Pancreas (tissue), 10 donors: Measurements from ENCODE around the gene RNF8. TPM values are rescaled to one million over a fixed set of nuclear protein-coding genes. Genes with fewer than 3 reads are reported as not detected.
A peak's percentile ranks its signal among the peaks of the same experiment; 100 is the strongest.

ENCODE experiments used
- ATAC-seq, 4 donors: fragments of 200-7000 bp; cut with Tn5 transposase; one replicate each; pipeline versions ENCODE4 v1.8.0 to v1.9.1; 2020; ENCODE audit warnings: mild to moderate bottlenecking in 4 of 4, moderate library complexity in 4 of 4
- DNase-seq, 6 donors: peaks; one replicate each; pipeline ENCODE4 v3.0.0-alpha.2; 2020
- FAIRE-seq: peaks from 2 replicates; lab custom pipeline; 2012; peaks lifted over from hg19 to GRCh38; lab: Jason Lieb, UNC
- H3K27ac ChIP-seq, 4 donors: fragments of 200-600 bp; sonication (generic); 1 replicate in 3 of 4; 2 replicates in 1 of 4; pipeline versions ENCODE4 v1.5.0 to v1.8.0; 2020
- H3K27me3 ChIP-seq, 4 donors: fragments of 200-600 bp; one replicate each; pipeline ENCODE4 v1.8.0; 2021
- H3K36me3 ChIP-seq, 3 donors: fragments of 200-600 bp; sonication (generic) in 1 of 3; one replicate each; pipeline versions ENCODE4 v1.5.0 to v1.8.0; 2020 to 2021
- H3K4me1 ChIP-seq, 3 donors: fragments of 200-600 bp; one replicate each; pipeline ENCODE4 v1.8.0; 2021
- H3K4me3 ChIP-seq, 4 donors: fragments of 200-600 bp; sonication (generic) in 2 of 4; one replicate each; pipeline versions ENCODE4 v1.5.0 to v1.8.0; 2020 to 2021
- H3K9me3 ChIP-seq, 4 donors: fragments of 200-600 bp; one replicate each; pipeline ENCODE4 v1.8.0; 2021
- WGBS, 2 donors: extraction: QIAGEN DNeasy Blood & Tissue Kit; methylation state at CpG; one replicate each; pipeline ENCODE4 v1.1.7; 2013; 5-methylcytosine and 5-hydroxymethylcytosine counted together
- intact Hi-C, 3 donors: fragments of 100-400 bp; cut with DNase I; formaldehyde crosslinking; loops; one replicate each; pipeline versions ENCODE4 v1.11.1 to v1.14.2; 2022
- polyA plus RNA-seq, 2 donors: library from polyadenylated mRNA; stranded (reverse); fragments of 200-250 nt; gene quantifications; one replicate each; pipeline ENCODE4 v1.2.3, GENCODE V29; 2013
- total RNA-seq, 6 donors: library from RNA; stranded (reverse); fragmentation: NEBNext Ultra II Directional in 4 of 6; extraction: Animal tissue kit (Norgen Biotek cat#: 25700) in 4 of 6; gene quantifications; one replicate each; pipeline versions ENCODE4 v1.2.1 to v1.2.4, GENCODE V29; 2021 to 2023
- TF ChIP-seq, protein P1 (sequence below), 4 donors: fragments of 200-600 bp; sonication (generic) in 3 of 4; IDR thresholded peaks; one replicate each; pipeline versions ENCODE4 v1.5.0 to v1.8.0; 2021; ENCODE audit warnings: antibody characterized with exemption in 4 of 4
- donor health status: healthy with polysubstance abuse.
- donor health status: DM: no; HTN: no; CAD: no; lungs with moderate emphysema.
- donor health status: DM: no; HTN: no; CAD: no.
- donor health status: control.
- donor health status: control.
- donor health status: Bipolar disorder and iron deficiency.
- donor health status: DM: yes; HTN: yes; CAD: no.
- donor health status: DM: no; HTN: no; CAD: no.
- donor health status: DM: no; HTN: no; CAD: no.
- donor health status: DM: yes; HTN: yes; CAD: no.

Gene RNF8
- total and polyA plus RNA-seq, 8 donors = 3.9 to 8.5 (median 5.9) TPM

DNA sequence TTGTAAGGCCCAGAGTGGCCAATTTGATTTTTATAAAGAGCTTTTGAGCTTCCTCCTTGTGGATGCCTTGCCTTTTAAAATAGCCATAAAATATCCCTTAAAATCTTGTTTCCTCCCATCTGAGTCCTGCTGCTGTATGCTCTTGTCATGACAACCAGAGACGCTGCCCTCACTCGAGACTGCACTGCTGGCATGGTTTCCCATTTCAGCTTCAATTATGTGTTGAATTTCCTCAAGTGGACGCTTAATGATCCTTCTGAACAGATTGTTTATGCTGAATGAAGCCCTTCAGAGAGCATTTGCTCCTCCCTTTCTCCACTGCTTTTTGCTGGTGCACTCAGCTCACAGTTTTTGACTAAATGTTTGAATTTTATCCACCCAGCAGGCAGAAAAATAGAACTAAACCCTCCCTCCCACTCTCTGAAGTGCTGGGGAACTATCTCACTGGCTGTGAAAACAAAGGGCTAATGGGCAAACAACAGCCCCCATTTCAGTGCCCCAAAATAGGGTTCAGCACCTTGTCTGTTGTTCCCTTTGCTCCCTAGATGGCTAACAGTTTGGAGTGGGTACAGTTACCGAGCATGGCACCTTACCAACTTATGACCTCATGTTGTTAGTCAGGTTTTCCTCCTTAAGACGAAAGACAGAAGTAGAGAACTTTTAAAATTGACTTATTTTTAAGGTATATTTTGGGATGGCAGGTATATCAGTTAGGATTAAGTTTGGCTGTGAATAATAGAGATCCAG lies 45.5 kb upstream of the RNF8 start:
- WGBS, 2 donors = 69 to 71% methylated on average over 5 of the region's 5 CpGs
- peak; percentile 61 to 74 (median 70) for ATAC-seq
- Histone ChIP-seq H3K27ac (no peak overlapping the region), H3K27me3 (no peaks in the 10 kb centered on the region), H3K4me3 (no peak overlapping the region), H3K4me1 (peaks cover 0 to 5% (median 0%) of the 10 kb centered on the region in 3 donors), H3K9me3 (no peaks in the 10 kb centered on the region), H3K36me3 (peaks cover 0 to 5% (median 3%) of the 10 kb centered on the region in 3 donors)
- no peak for DNase-seq
- TF ChIP-seq, protein P1, sequence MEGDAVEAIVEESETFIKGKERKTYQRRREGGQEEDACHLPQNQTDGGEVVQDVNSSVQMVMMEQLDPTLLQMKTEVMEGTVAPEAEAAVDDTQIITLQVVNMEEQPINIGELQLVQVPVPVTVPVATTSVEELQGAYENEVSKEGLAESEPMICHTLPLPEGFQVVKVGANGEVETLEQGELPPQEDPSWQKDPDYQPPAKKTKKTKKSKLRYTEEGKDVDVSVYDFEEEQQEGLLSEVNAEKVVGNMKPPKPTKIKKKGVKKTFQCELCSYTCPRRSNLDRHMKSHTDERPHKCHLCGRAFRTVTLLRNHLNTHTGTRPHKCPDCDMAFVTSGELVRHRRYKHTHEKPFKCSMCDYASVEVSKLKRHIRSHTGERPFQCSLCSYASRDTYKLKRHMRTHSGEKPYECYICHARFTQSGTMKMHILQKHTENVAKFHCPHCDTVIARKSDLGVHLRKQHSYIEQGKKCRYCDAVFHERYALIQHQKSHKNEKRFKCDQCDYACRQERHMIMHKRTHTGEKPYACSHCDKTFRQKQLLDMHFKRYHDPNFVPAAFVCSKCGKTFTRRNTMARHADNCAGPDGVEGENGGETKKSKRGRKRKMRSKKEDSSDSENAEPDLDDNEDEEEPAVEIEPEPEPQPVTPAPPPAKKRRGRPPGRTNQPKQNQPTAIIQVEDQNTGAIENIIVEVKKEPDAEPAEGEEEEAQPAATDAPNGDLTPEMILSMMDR (IDR thresholded peaks at IDR 0.05) = no peak
- intact Hi-C loops = no loop called here
- no peak for FAIRE-seq

DNA sequence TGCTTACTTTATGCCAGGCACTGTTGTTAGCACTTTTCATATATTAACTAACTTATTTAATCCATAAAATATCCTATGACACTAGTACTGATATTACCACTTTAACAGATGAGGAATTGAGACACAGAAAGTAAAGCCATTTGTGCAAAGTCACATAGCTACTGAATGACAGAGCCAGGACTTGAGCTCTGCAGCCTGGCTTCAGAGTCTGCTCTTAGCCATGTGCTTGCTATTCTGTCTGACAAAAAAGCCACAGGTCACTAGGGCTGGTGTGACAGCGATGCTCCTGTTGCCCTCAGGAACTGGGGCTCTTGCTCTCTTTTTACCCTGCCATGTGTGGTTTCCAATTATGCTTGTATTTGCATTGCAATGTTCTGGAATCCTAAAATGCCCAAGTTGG lies 44.7 kb upstream of the RNF8 start:
- DNase-seq (no peak), ATAC-seq (no peak), FAIRE-seq (no peak)
- no peak overlapping the region for H3K27ac ChIP-seq
- H3K4me1 ChIP-seq = peaks cover 0 to 5% (median 0%) of the 10 kb centered on the region in 3 donors
- TF ChIP-seq, protein P1 (IDR thresholded peaks at IDR 0.05) = no peak
- intact Hi-C loops = no loop called here
- 94 to 100% methylated on average over 1 of the region's 1 CpG for WGBS, 2 donors
- peaks cover 0 to 11% (median 0%) of the 10 kb centered on the region in 3 donors for H3K36me3 ChIP-seq
- H3K4me3 ChIP-seq = no peak overlapping the region
- no peaks in the 10 kb centered on the region for H3K9me3 ChIP-seq
- no peaks in the 10 kb centered on the region for H3K27me3 ChIP-seq

DNA sequence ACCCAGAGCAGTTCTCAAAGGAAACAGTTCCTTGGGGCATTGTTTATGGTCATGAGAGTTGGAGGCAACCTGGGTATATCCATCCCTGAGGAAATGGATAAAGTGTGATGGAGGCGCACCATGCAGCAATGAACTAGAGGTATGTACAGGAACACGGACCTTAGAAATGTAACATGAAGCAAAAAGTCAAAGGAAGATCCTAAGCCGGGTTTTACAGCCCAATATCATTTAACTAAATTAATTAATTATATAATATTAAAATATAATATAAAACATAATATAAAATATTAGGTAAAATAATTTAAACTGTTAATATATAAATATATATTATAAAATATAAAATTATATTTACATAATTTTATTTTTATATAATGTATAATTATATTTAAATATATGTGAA lies 44.1 kb upstream of the RNF8 start:
- WGBS, 2 donors = 64 to 81% methylated on average over 3 of the region's 3 CpGs
- DNase-seq = no peak
- intact Hi-C loops = no loop called here
- TF ChIP-seq, protein P1 (IDR thresholded peaks at IDR 0.05) = no peak
- Histone ChIP-seq H3K4me1 (peaks cover 0 to 5% (median 0%) of the 10 kb centered on the region in 3 donors), H3K36me3 (peaks cover 0 to 11% (median 0%) of the 10 kb centered on the region in 3 donors), H3K9me3 (no peaks in the 10 kb centered on the region), H3K27ac (no peak overlapping the region), H3K27me3 (no peaks in the 10 kb centered on the region), H3K4me3 (no peak overlapping the region)
- FAIRE-seq = peak; percentile 98
- no peak for ATAC-seq

DNA sequence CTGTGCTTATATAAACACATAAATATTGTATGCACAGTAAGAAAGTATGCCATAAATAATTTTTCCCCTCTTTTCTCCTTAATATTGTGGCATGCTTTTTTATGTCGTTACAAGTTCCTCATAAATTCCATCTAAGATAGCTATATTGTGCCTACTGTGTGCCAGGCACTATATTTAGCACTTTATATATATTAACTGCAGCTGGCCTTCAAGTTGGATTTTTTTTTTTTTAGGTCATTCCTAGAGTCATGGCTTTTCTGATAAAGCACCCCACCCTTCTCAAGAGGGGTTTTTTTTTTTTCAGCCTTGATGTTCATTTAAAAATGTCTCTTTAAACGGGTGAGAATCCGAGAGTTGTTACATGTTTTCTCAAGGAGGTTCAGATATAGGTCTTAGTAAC lies 42.8 kb upstream of the RNF8 start:
- Histone ChIP-seq H3K4me3 (no peak overlapping the region), H3K27ac (no peak overlapping the region), H3K4me1 (peaks cover 0 to 5% (median 0%) of the 10 kb centered on the region in 3 donors), H3K27me3 (no peaks in the 10 kb centered on the region), H3K36me3 (peaks cover 0 to 17% (median 0%) of the 10 kb centered on the region in 3 donors), H3K9me3 (no peaks in the 10 kb centered on the region)
- WGBS, 2 donors = 90 to 91% methylated on average over 3 of the region's 3 CpGs
- no peak for ATAC-seq
- no peak for FAIRE-seq
- DNase-seq = no peak
- intact Hi-C loops = no loop called here
- TF ChIP-seq, protein P1 (IDR thresholded peaks at IDR 0.05) = no peak
